ENCODE results near the gene WBP2NL.

WBP2NL gene

GRCh38 chr22:42007922-42008321 is 9.3 kb downstream of the WBP2NL start:
- no peak for TF ChIP-seq CTCF (IDR thresholded peaks at IDR 0.05; ENCODE audit: low read depth, low read length)

GRCh38 chr22:42010778-42011177 is 12.2 kb downstream of the WBP2NL start:
- no peak for TF ChIP-seq CTCF (IDR thresholded peaks at IDR 0.05; ENCODE audit: low read depth, low read length)
- H3K4me3 ChIP-seq (replicated peaks in 1 of 2; ENCODE audit: low read depth in 2 of 2, low read length in 2 of 2): no peak overlapping the region
- no peak for DNase-seq (ENCODE audit: low read depth in 2 of 2)

More at GRCh38 chr22:42007922-42008321, 9.3 kb downstream of the WBP2NL start:
- DNase-seq (ENCODE audit: low read depth in 2 of 2): no peak
- H3K4me3 ChIP-seq (replicated peaks in 1 of 2; ENCODE audit: low read depth in 2 of 2, low read length in 2 of 2): no peak overlapping the region

GRCh38 chr22:42013385-42013784 is 14.8 kb downstream of the WBP2NL start:
- no peak overlapping the region for H3K4me3 ChIP-seq (replicated peaks in 1 of 2; ENCODE audit: low read depth in 2 of 2, low read length in 2 of 2)
- DNase-seq (ENCODE audit: low read depth in 2 of 2): no peak
- TF ChIP-seq CTCF (IDR thresholded peaks at IDR 0.05; ENCODE audit: low read depth, low read length): no peak

- no peak overlapping the region for H3K4me3 ChIP-seq (replicated peaks in 1 of 2; ENCODE audit: low read depth in 2 of 2, low read length in 2 of 2)
- DNase-seq (ENCODE audit: low read depth in 2 of 2): no peak
- TF ChIP-seq CTCF (IDR thresholded peaks at IDR 0.05; ENCODE audit: low read depth, low read length): no peak
Measured at GRCh38 chr22:42016111-42016510, 17.5 kb downstream of the WBP2NL start.

GRCh38 chr22:42018224-42018623 is 19.6 kb downstream of the WBP2NL start:
- TF ChIP-seq CTCF (IDR thresholded peaks at IDR 0.05; ENCODE audit: low read depth, low read length): no peak
- DNase-seq (ENCODE audit: low read depth in 2 of 2): no peak
- no peak overlapping the region for H3K4me3 ChIP-seq (replicated peaks in 1 of 2; ENCODE audit: low read depth in 2 of 2, low read length in 2 of 2)

- no peak for DNase-seq (ENCODE audit: low read depth in 2 of 2)
- TF ChIP-seq CTCF (IDR thresholded peaks at IDR 0.05; ENCODE audit: low read depth, low read length): no peak
- H3K4me3 ChIP-seq (replicated peaks in 1 of 2; ENCODE audit: low read depth in 2 of 2, low read length in 2 of 2): no peak overlapping the region
Measured at GRCh38 chr22:42021571-42021970, 23.0 kb downstream of the WBP2NL start.

GRCh38 chr22:42022162-42022847 is 23.7 kb downstream of the WBP2NL start:
- no peak for DNase-seq (ENCODE audit: low read depth in 2 of 2)
- TF ChIP-seq CTCF (IDR thresholded peaks at IDR 0.05; ENCODE audit: low read depth, low read length): no peak
- H3K4me3 ChIP-seq (replicated peaks in 1 of 2; ENCODE audit: low read depth in 2 of 2, low read length in 2 of 2): no peak overlapping the region
